GM19238 (cell line): ENCODE results near the gene TMPRSS11E.
"Not testable (repeated sequence)": the region's sequence is repeated elsewhere in the genome, so short reads cannot be mapped to it uniquely, and the experiment has no call there.

Experiments
- DNase-seq: peaks from one replicate; pipeline ENCODE4 v3.0.0; 2011; ENCODE audit warnings: low spot score; ENCODE audit not compliant: insufficient read length

The TMPRSS11E gene

DNA sequence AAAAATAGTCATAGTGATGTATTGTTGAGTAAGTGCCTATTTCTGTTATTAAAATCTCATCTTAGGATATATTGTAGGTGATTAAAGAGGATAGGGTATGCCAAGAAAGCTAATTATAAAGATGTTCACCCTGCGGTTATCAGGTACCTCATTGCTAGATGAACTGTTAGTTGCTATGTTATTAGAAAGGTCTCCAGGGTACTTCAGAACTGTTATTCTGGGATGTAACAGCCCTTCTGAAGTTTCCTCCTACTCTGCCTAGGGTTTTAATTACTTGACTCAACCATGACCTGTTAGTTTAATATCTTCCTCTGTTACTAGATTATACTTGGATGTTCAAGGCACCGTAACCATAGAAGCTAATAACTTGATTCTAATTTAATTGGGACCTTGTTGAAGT is 15.4 kb downstream of the TMPRSS11E start:
- DNase-seq, result no peak

DNA sequence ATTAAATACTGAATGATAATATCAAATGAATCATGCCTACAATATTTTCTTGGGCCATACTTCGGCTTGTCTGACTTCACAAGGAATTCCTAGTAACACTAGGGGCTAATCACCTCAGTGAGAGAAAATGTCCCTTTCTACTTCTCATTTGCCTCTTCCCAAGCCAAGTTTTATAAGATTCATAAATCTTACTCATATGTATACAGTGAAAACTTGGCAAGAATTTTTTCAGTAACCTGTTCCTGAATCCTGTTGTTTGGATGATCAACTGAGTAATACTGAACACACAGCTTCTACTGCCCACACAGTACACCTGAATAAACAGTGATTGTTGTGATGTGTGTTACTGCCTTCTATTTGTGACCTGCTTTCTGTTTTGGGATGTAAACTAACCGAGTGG is 16.5 kb downstream of the TMPRSS11E start:
- no peak for DNase-seq

DNA sequence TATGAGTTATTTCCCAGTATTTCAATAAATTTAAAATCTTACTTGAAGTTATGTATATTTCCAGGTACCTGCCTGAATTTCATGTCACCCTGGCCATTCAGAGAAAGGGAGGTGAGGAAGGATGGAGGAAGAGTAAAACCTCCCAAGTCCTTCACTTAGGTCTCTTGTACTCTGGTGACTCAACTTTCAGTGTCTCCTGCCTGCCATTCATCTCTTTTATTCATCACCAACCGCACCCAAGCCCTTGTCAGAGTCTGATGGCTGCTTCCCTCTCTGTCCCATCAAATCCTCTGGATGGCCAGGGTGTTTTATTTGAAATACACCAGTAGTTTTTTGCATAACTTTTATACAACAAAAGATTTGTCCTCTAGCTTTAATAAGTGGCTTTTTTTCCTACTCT is 17.8 kb downstream of the TMPRSS11E start:
- DNase-seq, result no peak

DNA sequence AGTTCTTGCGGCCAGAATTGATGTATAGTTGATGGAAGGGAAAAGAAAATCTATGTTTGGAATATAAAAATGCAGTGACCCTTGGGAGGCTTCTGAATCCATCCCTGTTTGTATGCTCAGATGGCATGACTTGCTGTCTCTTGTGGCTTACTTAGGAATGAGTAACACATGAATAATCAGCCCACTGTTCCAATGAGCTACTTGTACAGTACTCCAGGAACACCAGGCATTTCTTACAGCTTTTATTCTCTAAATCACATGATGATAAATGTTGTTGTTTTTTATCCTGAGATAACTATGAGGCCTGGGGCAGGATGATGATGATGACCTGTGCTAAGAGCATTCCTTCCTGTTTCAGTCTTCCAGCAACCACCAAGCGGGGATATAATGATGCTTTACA is 18.9 kb downstream of the TMPRSS11E start:
- DNase-seq, result no peak

DNA sequence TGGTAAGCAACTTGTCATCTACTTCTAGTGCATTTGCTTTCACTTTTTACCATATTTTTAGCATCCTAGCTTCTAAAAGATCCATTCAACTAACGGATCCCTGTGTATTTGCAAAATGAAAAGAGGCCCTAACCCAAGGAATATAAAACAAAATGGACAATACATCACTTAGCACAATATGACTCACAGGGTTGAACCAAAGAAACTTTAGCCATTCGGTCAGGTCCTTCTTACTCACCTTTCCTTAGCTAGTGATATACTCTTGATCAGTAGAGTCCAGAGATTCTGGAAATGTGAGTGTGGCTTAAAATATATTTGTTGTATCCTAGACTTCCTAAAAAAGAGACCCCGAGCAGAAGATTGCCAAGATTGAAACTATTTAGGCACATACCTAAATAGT is 19.5 kb downstream of the TMPRSS11E start:
- no peak for DNase-seq

DNA sequence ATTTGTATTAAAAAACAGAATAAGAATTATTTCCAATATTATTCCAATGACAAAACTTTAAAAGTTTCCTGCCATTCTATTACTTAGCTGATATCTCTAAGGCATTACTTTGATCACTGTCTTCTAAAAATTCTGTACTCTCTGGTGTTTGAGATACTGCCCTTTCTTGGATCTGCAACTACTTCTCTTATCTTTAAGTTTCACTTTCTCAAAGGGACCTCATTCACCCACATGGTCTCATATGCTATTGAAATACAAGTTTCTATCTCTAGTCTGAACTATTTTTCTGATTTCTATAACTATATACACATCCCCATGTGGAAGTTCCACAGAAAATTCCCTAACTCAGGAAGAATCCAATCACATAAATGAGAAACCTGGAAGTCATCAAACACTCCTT is 22.2 kb downstream of the TMPRSS11E start:
- no peak for DNase-seq

DNA sequence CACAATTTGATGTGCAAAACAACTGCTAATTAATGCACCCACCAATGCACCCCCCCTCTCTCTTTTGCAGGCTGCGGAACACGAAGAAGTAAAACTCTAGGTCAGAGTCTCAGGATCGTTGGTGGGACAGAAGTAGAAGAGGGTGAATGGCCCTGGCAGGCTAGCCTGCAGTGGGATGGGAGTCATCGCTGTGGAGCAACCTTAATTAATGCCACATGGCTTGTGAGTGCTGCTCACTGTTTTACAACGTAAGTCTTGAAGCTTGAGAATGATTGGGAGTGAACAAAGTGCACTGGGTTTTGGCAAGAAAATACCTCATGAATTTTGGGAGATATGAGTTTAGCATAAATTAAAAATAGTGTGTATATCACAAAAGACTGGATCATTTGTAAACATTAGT is 28.9 kb downstream of the TMPRSS11E start:
- no peak for DNase-seq

DNA sequence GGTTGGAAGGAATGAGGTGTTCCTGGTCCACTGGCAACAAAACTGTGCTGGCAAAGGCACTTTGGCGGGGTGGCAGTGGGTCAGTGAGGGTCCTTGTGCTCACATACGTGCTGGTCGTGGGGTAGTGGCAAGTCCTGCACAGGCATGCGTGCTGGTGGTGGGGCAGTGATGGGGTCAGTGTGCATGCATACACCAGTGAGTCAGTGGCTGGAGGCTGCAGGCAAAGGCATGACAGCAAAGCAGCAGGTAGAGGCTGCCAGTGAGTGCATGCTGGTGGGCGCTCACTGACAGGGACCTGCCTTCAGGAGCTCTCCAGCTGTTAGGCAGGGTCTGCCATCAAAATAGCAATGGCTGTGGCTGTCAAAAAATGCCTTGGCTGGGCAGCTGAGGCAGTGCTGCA is 42.1 kb downstream of the TMPRSS11E start:
- no peak for DNase-seq

DNA sequence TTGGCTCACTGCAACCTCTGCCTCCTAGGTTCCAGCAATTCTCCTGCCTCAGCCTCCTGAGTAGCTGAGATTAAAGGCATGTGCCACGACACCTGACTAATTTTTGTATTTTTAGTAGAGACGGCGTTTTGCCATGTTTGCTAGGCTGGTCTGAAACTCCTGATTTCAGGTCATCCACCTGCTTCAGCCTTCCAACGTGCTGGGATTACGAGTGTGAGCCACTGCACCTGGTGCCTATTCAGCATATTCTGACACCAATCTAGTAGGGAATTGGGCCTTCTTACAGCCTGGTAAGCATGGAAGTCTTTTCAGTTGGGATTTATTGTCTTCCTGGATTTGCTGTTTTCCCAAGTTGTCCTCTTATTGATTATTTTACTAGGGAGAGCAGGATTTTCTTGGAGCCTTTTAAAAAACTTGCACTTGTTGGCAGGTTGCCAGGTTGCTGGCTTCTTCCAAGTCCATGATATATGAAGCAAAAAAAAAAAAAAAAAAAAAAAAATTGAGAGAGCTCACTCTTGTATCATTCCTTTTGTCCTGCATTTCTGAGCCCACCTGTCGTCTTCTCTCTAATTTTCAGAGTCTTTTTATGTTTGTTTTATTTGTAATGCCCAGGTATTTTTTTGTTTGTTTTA is 43.7 kb downstream of the TMPRSS11E start:
- DNase-seq, result no peak

DNA sequence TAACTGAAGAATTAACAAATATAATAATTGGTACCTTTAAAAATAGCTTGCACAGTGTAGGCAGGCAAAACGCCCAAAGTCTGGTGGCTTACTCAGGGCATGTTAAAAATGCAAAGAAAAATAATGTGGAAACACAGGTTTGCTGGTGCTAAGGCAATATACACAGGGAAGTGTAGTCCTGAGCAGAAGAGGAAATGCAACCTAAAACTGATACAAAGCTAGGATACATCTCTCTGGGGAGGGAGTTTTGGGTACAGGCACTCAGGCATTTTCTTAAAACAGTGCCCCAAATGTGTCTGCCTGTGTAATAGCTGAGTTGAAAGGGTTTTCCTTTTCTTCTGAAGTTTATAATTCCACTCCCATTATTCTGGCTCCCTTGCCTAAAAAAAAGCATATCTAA is 47.4 kb downstream of the TMPRSS11E start:
- DNase-seq, result no peak

DNA sequence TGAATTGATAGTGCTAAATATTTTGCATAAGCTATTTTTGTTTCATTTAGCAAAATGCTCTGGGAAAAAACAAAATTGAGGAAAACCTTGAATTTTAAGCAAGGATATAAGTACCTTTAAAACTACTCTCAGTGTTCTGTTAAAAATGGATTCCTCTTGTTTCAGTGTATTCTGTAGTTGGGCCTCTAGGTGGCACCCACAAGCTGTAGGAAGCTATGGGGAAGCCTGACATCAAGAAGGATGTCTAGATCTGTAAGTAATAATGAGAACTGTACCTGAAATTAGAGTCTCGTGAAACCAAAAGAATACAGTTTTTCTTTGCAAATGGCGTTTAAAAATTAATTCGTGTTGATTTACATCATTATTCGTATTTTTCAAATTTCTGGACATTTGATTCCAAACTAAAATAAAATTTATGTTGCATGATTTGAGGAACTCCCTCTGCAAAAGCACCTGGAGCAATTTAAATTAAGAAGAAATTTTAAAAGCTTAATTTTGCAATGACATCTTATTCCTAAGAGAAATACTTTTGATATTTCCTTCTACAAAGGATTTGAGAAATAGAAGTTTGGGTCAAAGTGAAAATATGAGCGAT is 51.2 kb downstream of the TMPRSS11E start:
- DNase-seq, result peak; percentile 4

DNA sequence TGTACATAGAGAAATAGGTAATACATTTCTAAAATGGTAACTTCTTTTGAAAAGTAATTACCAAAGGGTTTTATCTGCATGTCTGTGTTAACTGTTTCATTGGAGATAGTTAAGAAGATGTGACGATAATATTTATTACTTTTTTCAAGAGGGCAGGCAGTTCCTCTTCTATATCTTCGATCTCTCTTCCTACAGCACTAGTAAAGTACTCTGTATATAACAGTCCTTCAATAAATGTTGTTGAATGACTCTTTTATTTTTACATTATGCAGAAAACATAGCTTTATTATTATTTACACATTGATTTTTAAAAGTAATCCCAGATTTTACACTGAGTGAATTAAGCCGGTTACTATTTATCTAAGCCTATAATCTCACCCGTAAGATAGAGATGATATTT is 51.8 kb downstream of the TMPRSS11E start:
- DNase-seq, result no peak

DNA sequence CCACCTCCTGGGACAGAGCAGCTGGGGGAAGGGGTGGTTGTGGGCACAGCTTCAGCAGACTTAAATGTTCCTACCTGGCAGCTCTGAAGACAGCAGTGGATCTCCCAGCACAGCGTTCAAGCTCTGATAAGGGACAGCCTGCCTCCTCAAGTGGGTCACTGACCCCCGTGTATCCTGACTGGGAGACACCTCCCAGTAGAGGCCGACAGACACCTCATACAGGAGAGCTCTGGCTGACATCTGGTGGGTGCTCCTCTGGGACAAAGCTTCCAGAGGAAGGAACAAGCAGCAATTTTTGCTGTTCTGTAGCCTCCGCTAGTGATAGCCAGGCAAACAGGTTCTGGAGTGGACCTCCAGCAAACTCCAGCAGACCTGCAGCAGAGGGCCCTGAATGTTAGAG is 56.2 kb downstream of the TMPRSS11E start:
- DNase-seq, result not testable (repeated sequence)

DNA sequence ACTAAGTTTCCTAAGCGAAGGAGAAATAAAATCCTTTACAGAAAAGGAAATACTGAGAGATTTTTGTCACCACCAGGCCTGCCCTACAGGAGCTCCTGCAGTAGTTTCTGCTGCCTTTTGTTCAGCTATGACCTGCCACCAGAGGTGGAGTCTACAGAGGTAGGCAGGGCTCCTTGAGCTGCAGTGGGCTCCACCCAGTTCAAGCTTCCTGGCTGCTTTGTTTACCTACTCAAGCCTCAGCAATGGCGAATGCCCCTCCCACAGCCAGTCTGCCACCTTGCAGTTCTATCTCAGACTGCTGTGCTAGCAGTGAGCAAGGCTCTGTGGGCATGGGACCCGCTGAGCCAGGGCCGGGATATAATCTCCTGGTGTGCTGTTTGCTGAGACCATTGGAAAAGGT is 57.6 kb downstream of the TMPRSS11E start:
- not testable (repeated sequence) for DNase-seq

DNA sequence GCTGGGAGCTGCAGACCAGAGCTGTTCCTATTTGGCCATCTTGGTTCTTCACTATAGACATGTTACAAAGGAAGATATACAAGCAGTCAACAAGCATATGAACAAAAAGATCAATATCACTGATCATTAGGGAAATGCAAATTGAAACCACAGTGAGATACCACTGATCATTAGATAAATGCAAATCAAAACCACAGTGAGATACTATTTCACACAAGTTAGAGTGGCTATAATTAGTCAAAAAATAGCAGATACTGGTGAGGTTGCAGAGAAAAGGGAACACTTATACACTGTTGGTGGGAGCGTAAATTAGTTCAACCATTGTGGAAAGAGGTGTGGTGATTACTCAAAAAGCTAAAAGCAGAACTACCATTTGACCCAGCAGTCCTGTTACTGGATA is 58.2 kb downstream of the TMPRSS11E start:
- DNase-seq, result not testable (repeated sequence)

DNA sequence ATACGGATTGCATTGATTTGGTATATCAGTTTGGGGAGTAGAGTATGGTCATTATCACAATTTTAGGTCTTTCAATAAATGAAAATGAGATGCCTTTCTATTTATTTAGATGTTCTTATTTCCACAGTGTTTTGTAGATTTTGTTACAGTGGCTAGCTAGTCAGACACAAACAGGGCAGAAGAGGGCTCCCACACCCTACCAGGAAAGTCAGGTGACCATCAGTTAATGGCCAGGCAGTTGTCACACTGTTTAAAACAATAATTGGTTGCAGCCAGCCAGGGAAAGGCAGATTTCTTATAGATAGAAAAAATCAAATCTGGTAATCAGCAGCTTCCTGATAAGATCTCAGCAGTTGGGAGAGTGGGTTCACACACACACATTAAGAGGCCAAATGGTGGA is 71.6 kb downstream of the TMPRSS11E start:
- DNase-seq, result no peak

DNA sequence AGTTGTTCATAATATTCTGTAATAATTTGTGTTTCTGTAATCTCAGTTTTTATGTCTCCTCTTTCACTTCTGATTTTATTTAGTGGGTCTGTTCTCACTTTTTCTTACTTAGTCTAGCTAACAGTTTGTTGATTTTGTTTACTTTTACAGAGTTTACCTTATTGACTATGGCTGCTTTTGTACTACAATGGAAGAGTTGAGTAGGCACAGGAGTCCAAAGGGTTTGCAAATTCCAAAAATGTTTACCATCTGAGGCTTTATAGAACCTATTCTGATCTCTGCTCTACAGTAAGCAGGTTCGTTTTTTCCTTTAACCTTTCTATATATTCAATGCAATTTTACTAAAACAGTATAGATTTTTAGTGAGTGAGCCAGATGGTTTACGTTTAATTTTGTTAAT is 73.7 kb downstream of the TMPRSS11E start:
- no peak for DNase-seq

DNA sequence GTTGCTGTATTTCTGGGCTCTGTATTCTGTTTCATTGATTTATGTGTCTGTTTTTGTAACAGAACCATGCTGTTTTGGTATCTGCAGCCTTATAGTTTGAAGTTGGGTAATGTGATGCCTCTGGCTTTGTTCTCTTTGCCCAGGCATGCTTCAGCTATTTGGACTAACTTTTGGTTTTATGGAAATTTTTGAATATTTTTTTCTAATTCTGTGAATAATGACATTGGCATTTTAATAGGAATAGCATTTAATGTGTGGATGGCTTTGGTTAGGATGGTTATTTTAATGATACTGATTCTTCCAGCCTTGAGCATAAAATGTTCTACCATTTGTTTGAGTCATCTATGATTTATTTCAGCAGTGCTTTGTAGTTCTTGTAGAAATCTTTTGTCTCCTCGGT is 75.0 kb downstream of the TMPRSS11E start:
- DNase-seq, result not testable (repeated sequence)

DNA sequence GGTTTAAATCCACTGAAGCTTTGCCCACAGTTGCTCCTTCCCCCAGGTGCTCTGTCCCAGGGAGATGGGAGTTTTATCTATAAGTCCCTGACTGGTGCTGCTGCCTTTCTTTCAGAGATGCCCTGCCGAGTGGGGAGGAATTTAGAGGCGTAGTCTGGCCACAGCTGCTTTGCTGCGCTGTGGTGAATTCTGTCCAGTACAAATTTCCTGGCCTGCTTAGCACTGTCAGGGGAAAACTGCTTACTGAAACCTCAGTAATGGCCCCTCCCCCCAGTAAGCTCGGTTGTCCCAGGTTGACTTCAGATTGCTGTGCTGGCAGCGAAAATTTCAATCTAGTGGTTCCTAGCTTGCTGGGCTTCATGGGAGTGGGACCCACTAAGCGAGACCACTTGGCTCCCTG is 88.7 kb downstream of the TMPRSS11E start:
- DNase-seq, result no peak

DNA sequence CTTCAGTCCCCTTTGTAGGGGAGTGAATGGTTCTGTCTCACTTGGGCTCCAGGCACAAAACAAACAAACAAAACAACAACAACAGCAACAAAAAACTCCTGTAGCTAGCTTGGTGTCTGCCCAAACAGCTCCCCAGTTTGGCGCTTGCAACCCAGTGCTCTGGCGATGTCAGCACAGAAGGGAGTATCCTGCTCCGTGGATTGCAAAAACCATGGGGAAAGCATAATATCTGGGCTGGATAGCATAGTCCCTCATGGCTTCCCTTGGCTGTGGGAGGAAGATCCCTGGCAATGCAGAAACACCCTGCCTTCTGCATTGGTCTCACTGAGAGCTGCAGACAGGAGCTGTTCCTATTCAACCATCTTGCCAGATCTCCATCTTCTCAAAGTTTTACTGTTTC is 89.1 kb downstream of the TMPRSS11E start:
- no peak for DNase-seq

DNA sequence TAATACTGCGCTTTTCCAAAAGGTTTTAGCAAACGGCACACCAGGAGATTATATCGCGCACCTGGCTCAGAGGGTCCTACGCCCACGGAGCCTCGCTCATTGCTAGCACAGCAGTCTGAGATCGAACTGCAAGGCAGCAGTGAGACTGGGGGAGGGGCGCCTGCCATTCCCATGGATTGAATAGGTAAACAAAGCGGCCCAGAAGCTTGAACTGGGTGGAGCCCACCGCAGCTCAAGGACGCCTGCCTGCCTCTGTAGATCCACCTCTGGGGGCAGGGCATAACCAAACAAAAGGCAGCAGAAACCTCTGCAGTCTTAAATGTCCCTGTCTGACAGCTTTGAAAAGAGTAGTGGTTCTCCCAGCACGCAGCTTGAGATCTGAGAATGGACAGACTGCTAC is 95.5 kb downstream of the TMPRSS11E start:
- DNase-seq, result not testable (repeated sequence)
